Measurements from ENCODE around the gene FAM32A. TPM values are rescaled to one million over a fixed set of nuclear protein-coding genes. Genes with fewer than 3 reads are reported as not detected.

The FAM32A gene
- total RNA-seq, 4 donors from 2014 or later, result 67.9 to 93.9 (median 87.9) TPM

DNA sequence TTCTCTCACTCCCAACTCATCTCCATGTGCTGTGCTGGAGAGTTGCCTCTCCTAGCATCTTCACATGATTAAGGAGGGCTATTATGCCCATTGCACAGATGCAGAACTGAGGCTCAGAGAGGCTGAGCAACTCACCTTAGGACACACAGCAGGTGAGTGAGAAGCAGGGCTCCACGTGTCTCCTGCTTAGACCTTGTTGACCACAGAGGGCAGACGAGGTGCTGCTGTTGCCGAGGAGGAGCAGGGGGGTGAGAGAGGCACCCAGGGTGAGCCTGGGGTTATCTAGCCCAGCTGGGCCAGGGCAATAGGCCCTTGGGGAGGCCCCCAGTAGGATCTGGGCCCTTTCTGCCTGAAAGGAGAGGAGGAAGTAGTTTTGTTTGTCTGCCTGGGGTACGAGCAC is 44.2 kb upstream of the FAM32A start:
- H3K4me3 ChIP-seq (replicated peaks in 1 of 3), result no peak overlapping the region
- intact Hi-C loops (cut with DNase I), result no loop called here
- DNase-seq, result no peak
- H3K4me1 ChIP-seq, result peaks cover 4 to 5% of the 10 kb centered on the region in 2 donors
- H3K9me3 ChIP-seq, result no peaks in the 10 kb centered on the region
- WGBS, 2 donors, result 59 to 70% methylated on average over 4 of the region's 4 CpGs
- TF ChIP-seq CTCF (IDR thresholded peaks at IDR 0.05) (no peak), POLR2A (IDR thresholded peaks at IDR 0.05) (no peak)
- H3K27me3 ChIP-seq, result no peaks in the 10 kb centered on the region
- H3K36me3 ChIP-seq, result no peaks in the 10 kb centered on the region
- H3K27ac ChIP-seq, result no peak overlapping the region

GRCh38 chr19:16142032-16142580 is 43.1 kb upstream of the FAM32A start:
- WGBS, 2 donors, result 80 to 83% methylated on average over 9 of the region's 9 CpGs

DNA sequence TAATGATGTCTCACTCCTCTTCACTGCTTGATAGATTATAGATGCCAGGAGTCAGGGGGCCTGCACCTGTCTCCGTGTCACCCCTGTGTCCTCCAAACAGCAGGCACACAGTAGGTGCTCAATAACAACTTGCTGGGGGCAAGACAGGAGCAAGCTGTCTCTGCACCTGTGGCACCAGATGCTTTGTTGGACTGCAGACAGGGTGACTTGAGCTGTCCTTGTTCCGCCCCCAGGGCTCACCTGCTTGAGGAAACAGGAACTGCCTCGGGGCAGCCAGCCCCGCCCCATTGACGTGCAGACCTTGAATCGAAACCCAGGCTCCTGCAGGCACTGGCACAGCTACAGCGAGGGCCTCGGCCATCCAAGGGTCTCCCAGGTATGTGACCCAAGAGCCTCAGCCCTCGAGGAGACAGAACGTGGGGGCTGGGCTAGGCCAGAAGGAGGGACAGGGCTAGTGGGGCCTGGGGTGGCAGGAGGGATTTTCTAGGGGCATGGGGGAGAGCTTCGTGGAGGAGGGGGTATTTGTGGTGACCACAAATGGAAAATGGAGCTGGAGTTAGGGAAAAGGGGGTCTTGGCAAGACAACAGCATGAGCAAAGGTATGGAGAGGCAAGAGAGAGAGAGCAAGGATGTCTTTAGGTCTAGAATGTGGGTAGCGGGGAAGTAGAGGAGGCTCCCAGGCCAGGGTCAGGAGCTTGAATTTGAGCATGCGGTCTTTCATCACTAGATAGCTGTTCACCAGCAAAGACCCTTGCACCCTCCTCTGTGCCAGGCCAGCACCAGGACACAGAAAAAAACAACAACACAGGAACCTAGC is 41.6 kb upstream of the FAM32A start, which contains the start of gene HSH2D:
Gene HSH2D, plus strand, starts transcription at position 287 of the 817 bp plus-strand sequence. CDS start 5,066 bp downstream, outside the sequence.
- Histone ChIP-seq H3K9me3 (no peaks in the 10 kb centered on the region), H3K4me1 (peaks cover 4 to 5% of the 10 kb centered on the region in 2 donors), H3K4me3 (replicated peaks in 1 of 3) (peak within 1 kb of the TSS in 2 of 3 donors; percentile 4 to 14), H3K27me3 (no peaks in the 10 kb centered on the region), H3K27ac (peak within 1 kb of the TSS in 1 of 3 donors; percentile 56), H3K36me3 (no peaks in the 10 kb centered on the region)
- DNase-seq, result peak; percentile 72 to 79
- intact Hi-C loops (cut with DNase I), result no loop called here
- 31 to 44% methylated on average over 7 to 11 of the region's 13 CpGs for whole genome bisulfite sequencing, 2 donors
- no peak for TF ChIP-seq POLR2A (IDR thresholded peaks at IDR 0.05)
- no peak for TF ChIP-seq CTCF (IDR thresholded peaks at IDR 0.05)

More at GRCh38 chr19:16142032-16142580, 43.1 kb upstream of the FAM32A start:
- intact Hi-C loops (cut with DNase I), result no loop called here
- no peak overlapping the region for H3K4me3 ChIP-seq (replicated peaks in 1 of 3)
- TF ChIP-seq POLR2A (IDR thresholded peaks at IDR 0.05), result no peak
- no peak for TF ChIP-seq CTCF (IDR thresholded peaks at IDR 0.05)
- DNase-seq, result no peak
- H3K9me3 ChIP-seq, result no peaks in the 10 kb centered on the region
- peaks cover 4 to 5% of the 10 kb centered on the region in 2 donors for H3K4me1 ChIP-seq
- no peak overlapping the region for H3K27ac ChIP-seq
- H3K27me3 ChIP-seq, result no peaks in the 10 kb centered on the region
- no peaks in the 10 kb centered on the region for H3K36me3 ChIP-seq

GRCh38 chr19:16144216-16144581 is 41.0 kb upstream of the FAM32A start:
- H3K9me3 ChIP-seq, result no peaks in the 10 kb centered on the region
- no peak overlapping the region for H3K4me3 ChIP-seq (replicated peaks in 1 of 3)
- peak overlapping the region in 1 of 3 donors; percentile 56 for H3K27ac ChIP-seq
- H3K27me3 ChIP-seq, result no peaks in the 10 kb centered on the region
- 77 to 85% methylated on average over 1 of the region's 1 CpG for WGBS, 2 donors
- intact Hi-C loops (cut with DNase I), result no loop called here
- DNase-seq, result no peak
- TF ChIP-seq POLR2A (IDR thresholded peaks at IDR 0.05) (no peak), CTCF (IDR thresholded peaks at IDR 0.05) (no peak)
- no peaks in the 10 kb centered on the region for H3K36me3 ChIP-seq
- H3K4me1 ChIP-seq, result peaks cover 4 to 5% of the 10 kb centered on the region in 2 donors

GRCh38 chr19:16146112-16146511 is 39.1 kb upstream of the FAM32A start:
- peaks cover 4 to 5% of the 10 kb centered on the region in 2 donors for H3K4me1 ChIP-seq
- no peak for DNase-seq
- 78 to 80% methylated on average over 5 of the region's 5 CpGs for WGBS, 2 donors
- no peak overlapping the region for H3K27ac ChIP-seq
- H3K9me3 ChIP-seq, result no peaks in the 10 kb centered on the region
- H3K27me3 ChIP-seq, result no peaks in the 10 kb centered on the region
- no peaks in the 10 kb centered on the region for H3K36me3 ChIP-seq
- no peak overlapping the region for H3K4me3 ChIP-seq (replicated peaks in 1 of 3)
- intact Hi-C loops (cut with DNase I), result no loop called here
- TF ChIP-seq CTCF (IDR thresholded peaks at IDR 0.05) (no peak), POLR2A (IDR thresholded peaks at IDR 0.05) (no peak)
